Measurements from ENCODE around the gene POP4. TPM values are rescaled to one million over a fixed set of nuclear protein-coding genes. Genes with fewer than 3 reads are reported as not detected.

POP4 gene, protein sequence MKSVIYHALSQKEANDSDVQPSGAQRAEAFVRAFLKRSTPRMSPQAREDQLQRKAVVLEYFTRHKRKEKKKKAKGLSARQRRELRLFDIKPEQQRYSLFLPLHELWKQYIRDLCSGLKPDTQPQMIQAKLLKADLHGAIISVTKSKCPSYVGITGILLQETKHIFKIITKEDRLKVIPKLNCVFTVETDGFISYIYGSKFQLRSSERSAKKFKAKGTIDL
- total RNA-seq (2013; cell fraction: nucleolus; rRNA removed): 99.8 and 103 TPM in 2 replicates
- 128 and 132 TPM in 2 replicates for total RNA-seq (2014; rRNA removed)
- total RNA-seq (2014; rRNA removed; fragmentation: Illumina TruSeq; extraction: Trizol): 108 and 114 TPM in 2 replicates
- 85.1 and 93.5 TPM in 2 replicates for total RNA-seq (2021)
- 76.2 TPM for polyA plus RNA-seq (2011; ENCODE audit: low read depth)
- polyA plus RNA-seq (2011; rRNA removed): 118 and 132 TPM in 2 replicates
- 94.2 and 105 TPM in 2 replicates for polyA plus RNA-seq (2011; cell fraction: cytosol; rRNA removed)
- 131 and 158 TPM in 2 replicates for polyA plus RNA-seq (2011; cell fraction: nucleus; rRNA removed)
- polyA plus RNA-seq (2012): 45.0 and 65.7 TPM in 2 replicates
- 113 and 118 TPM in 2 replicates for polyA plus RNA-seq (2014; fragmentation: Illumina TruSeq; extraction: Trizol)
- 10 to 100 TPM; 52.1 to 76.6 TPM for polyA plus RNA-seq (2014; fragmentation: Nextera tagmentation; extraction: Ambion mirVana)
- polyA plus RNA-seq (2014; rRNA removed): 118 and 129 TPM in 2 replicates
- polyA plus RNA-seq (2016; fragmentation: Nextera tagmentation; extraction: Ambion mirVana): 100 to 1,000 TPM; 225 to 231 TPM
- polyA minus RNA-seq (2011; rRNA and poly(A)+ RNA removed): 72.3 and 95.2 TPM in 2 replicates
- 24.3 and 44.7 TPM in 2 replicates for polyA minus RNA-seq (2011; cell fraction: cytosol; rRNA and poly(A)+ RNA removed)
- 62.3 and 73.9 TPM in 2 replicates for polyA minus RNA-seq (2011; cell fraction: nucleus; rRNA and poly(A)+ RNA removed)
- percentile 73 among the genes with signal in this experiment for Bru-seq, nascent RNA
- BruChase-seq, experiment 1, labeled RNA remaining after a 6-hour chase: percentile 70 among the genes with signal in this experiment
- percentile 69 among the genes with signal in this experiment for BruChase-seq, experiment 2, labeled RNA remaining after a 2-hour chase
- long read RNA-seq, experiment 1, transcript POP4-202 (7 exons, 3,385 nt): major isoform, 41 of 53 reads
- long read RNA-seq, experiment 1, partial matches to known transcripts: 6 of 53 reads
- long read RNA-seq, experiment 1, other reads (novel, unspliced or antisense): 5 of 53 reads
- long read RNA-seq, experiment 2, transcript POP4-202 (7 exons, 3,385 nt): major isoform, 275 of 298 reads
- long read RNA-seq, experiment 2, partial matches to known transcripts: 10 of 298 reads
- long read RNA-seq, experiment 2, other reads (novel, unspliced or antisense): 13 of 298 reads

DNA sequence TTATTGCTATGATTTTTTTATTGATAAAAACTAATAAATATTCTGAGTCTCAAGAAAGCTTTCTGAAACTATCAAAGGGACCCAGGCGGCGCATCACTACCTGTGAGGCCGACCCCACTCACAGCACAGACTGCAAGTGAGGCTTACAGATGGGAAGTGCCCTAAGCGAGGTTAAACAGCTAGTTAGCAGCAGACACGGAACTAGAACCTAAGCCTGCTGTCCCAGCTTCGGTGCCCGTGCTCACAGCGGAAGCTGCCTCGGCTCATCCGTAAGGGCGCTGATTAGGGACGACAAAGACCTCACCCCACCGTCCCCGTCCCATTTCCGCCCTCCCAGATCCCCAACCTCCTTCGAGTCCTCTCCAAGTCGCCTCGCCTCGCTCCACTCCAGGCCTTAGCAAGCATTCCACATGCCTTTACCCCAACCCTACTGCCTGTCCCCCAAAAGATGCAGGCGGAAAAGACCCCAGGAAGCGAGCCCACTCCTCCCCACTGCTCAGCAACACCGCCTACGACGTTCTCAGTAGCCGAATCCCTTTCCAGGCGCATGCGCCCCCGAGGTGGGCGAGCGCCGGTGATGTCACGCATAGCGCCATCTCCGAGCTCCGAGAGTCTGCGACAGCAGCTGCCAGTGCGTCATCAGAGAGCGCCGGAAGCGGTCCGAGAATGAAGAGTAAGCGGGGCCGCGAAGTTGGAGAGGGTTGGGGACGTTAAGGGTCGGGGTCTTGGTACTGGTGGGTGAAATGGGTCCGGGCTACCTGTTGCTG is at the start of gene POP4:
TSS of gene POP4 (plus strand) at position 631 of the 767 bp plus-strand sequence. CDS start at position 667, 36 bp downstream.
- POLR2A ChIA-PET: interaction anchor here (0.8 to 2.1 kb wide), 9 partner anchors 9 to 110 kb away, joined by 3 to 17 read pairs (median 4); partner anchors contain the start of genes C19orf12 and PLEKHF1
- Histone ChIP-seq H3K4me1 (ENCODE audit: control insufficient read depth, insufficient read depth, low read length) (peaks cover 13% of the 10 kb centered on the region), H3K4me2 (ENCODE audit: control insufficient read depth, insufficient read depth) (peak within 1 kb of the TSS; percentile 86), H3K4me3 (peak within 1 kb of the TSS; percentile 79), H3K27ac (ENCODE audit: control insufficient read depth, insufficient read depth) (peak within 1 kb of the TSS; percentile 98), H2AFZ (ENCODE audit: control insufficient read depth, low read depth, low read length) (peak within 1 kb of the TSS; percentile 94), H3K79me2 (ENCODE audit: control insufficient read depth, insufficient read depth, low read length) (peaks cover 21% of the 10 kb centered on the region), H3K9me3 (replicated peaks; ENCODE audit: control insufficient read depth, insufficient read depth, low read length) (no peaks in the 10 kb centered on the region), H3K9ac (ENCODE audit: control insufficient read depth, insufficient read depth, low read length) (peak within 1 kb of the TSS; percentile 98), H4K20me1 (ENCODE audit: control insufficient read depth, insufficient read depth) (no peaks in the 10 kb centered on the region), H3K27me3 (replicated peaks in 1 of 2; ENCODE audit: control insufficient read depth in 2 of 2, insufficient read depth in 2 of 2, low read length in 1 of 2) (no peaks in the 10 kb centered on the region), H3K36me3 (ENCODE audit: control insufficient read depth in 2 of 2, insufficient read depth in 2 of 2, low read length in 1 of 2) (peaks cover 1 to 7% of the 10 kb centered on the region in 2 experiments; a peak in 3 of 4 replicates)
- intact Hi-C loops (cut with micrococcal nuclease; ENCODE audit: unreplicated experiment): loop anchor here (1.0 to 10.0 kb wide), 2 partner anchors 110 to 239 kb away; no protein-coding TSS in a partner anchor
- under 1% methylated on average over 47 of the region's 47 CpGs for WGBS (ENCODE audit: insufficient coverage, insufficient replicate concordance, low lambda C conversion rate, missing lambda C conversion rate)
- BruUV-seq (replicated peaks): TSS peak; percentile 95
- CTCF ChIA-PET: interaction anchor here (0.6 to 9.5 kb wide), 7 partner anchors 61 to 798 kb away, joined by 3 to 237 read pairs (median 12); partner anchors contain the start of genes C19orf12 and PLEKHF1
- in situ Hi-C loops (cut with MboI): loop anchor here (5.0 to 10.0 kb wide), 3 partner anchors 86 to 394 kb away; partner anchors contain the start of genes C19orf12 and UQCRFS1
- DNase-seq (ENCODE audit: low read depth, low spot score): peak; percentile 83
- ATAC-seq: peak; percentile 87
- SMC1A ChIA-PET (ENCODE audit: uncharacterized antibody, unreplicated experiment): interaction anchor here (0.6 to 3.1 kb wide), 7 partner anchors 9 to 110 kb away, joined by 3 to 18 read pairs (median 7); partner anchors contain the start of genes C19orf12 and PLEKHF1
- peak; percentile 72 for FAIRE-seq
- RAD21 ChIA-PET (ENCODE audit: unreplicated experiment): interaction anchor here (0.9 to 2.9 kb wide), 8 partner anchors 55 to 110 kb away, joined by 3 to 34 read pairs (median 4); partner anchors contain the start of genes C19orf12 and PLEKHF1
- TF ChIP-seq, protein P1, sequence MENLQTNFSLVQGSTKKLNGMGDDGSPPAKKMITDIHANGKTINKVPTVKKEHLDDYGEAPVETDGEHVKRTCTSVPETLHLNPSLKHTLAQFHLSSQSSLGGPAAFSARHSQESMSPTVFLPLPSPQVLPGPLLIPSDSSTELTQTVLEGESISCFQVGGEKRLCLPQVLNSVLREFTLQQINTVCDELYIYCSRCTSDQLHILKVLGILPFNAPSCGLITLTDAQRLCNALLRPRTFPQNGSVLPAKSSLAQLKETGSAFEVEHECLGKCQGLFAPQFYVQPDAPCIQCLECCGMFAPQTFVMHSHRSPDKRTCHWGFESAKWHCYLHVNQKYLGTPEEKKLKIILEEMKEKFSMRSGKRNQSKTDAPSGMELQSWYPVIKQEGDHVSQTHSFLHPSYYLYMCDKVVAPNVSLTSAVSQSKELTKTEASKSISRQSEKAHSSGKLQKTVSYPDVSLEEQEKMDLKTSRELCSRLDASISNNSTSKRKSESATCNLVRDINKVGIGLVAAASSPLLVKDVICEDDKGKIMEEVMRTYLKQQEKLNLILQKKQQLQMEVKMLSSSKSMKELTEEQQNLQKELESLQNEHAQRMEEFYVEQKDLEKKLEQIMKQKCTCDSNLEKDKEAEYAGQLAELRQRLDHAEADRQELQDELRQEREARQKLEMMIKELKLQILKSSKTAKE (IDR thresholded peaks at IDR 0.05; ENCODE audit: low read depth, poor library complexity, severe bottlenecking): peak; percentile 23
- TF ChIP-seq EED (IDR thresholded peaks at IDR 0.05; ENCODE audit: low read depth): peak; percentile 42; the same call in 1 of the 2 replicates
- no peak for TF ChIP-seq PAX8 (IDR thresholded peaks at IDR 0.05)
- TF ChIP-seq, protein P2, sequence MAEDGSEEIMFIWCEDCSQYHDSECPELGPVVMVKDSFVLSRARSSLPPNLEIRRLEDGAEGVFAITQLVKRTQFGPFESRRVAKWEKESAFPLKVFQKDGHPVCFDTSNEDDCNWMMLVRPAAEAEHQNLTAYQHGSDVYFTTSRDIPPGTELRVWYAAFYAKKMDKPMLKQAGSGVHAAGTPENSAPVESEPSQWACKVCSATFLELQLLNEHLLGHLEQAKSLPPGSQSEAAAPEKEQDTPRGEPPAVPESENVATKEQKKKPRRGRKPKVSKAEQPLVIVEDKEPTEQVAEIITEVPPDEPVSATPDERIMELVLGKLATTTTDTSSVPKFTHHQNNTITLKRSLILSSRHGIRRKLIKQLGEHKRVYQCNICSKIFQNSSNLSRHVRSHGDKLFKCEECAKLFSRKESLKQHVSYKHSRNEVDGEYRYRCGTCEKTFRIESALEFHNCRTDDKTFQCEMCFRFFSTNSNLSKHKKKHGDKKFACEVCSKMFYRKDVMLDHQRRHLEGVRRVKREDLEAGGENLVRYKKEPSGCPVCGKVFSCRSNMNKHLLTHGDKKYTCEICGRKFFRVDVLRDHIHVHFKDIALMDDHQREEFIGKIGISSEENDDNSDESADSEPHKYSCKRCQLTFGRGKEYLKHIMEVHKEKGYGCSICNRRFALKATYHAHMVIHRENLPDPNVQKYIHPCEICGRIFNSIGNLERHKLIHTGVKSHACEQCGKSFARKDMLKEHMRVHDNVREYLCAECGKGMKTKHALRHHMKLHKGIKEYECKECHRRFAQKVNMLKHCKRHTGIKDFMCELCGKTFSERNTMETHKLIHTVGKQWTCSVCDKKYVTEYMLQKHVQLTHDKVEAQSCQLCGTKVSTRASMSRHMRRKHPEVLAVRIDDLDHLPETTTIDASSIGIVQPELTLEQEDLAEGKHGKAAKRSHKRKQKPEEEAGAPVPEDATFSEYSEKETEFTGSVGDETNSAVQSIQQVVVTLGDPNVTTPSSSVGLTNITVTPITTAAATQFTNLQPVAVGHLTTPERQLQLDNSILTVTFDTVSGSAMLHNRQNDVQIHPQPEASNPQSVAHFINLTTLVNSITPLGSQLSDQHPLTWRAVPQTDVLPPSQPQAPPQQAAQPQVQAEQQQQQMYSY (CRISPR knock-in tag; IDR thresholded peaks at IDR 0.05): no peak
- TF ChIP-seq CREB1 (IDR thresholded peaks at IDR 0.05; ENCODE audit: low read depth): peak; percentile 100
- peak; percentile 84 for TF ChIP-seq TCF12 (IDR thresholded peaks at IDR 0.05; ENCODE audit: low read depth, low read length)
- TF ChIP-seq MEF2A (IDR thresholded peaks at IDR 0.05; ENCODE audit: insufficient read depth, low read depth, low read length): no peak
- peak; percentile 81 for TF ChIP-seq CBFB (IDR thresholded peaks at IDR 0.05; ENCODE audit: low read depth)
- peak; percentile 93 for TF ChIP-seq NRF1 (conservative IDR thresholded peaks at IDR 0.05; ENCODE audit: low read depth, low read length)
- TF ChIP-seq JUND (IDR thresholded peaks at IDR 0.05; ENCODE audit: low read depth, low read length): 0 out of 2 replicates have a peak, but pooled peaks have one; percentile 38
- peak; percentile 19; the same call in 1 of the 2 replicates for TF ChIP-seq NR2C1 (IDR thresholded peaks at IDR 0.05)
